HEK293 (cell line): ENCODE results near the gene CDC42EP1.

Experiments used
- EGR2 ChIP-seq: fragments of 450-650 bp; formaldehyde crosslinking; IDR thresholded peaks from 2 replicates; pipeline ENCODE4 v1.5.1; 2016; ENCODE audit warnings: low read depth, missing biosample characterization, missing genetic modification characterization
- GLIS1 ChIP-seq: fragments of 450-650 bp; formaldehyde crosslinking; IDR thresholded peaks from 2 replicates; pipeline ENCODE4 v1.5.1; 2016; ENCODE audit warnings: missing biosample characterization, missing genetic modification characterization
- OSR2 ChIP-seq: fragments of 450-650 bp; formaldehyde crosslinking; IDR thresholded peaks from 2 replicates; pipeline ENCODE4 v1.5.1; 2016; ENCODE audit warnings: missing biosample characterization, missing genetic modification characterization
- WT1 ChIP-seq: fragments of 450-650 bp; formaldehyde crosslinking; IDR thresholded peaks from 2 replicates; pipeline ENCODE4 v1.5.1; 2016; ENCODE audit warnings: missing biosample characterization, missing genetic modification characterization
- ZEB2 ChIP-seq: fragments of 450-650 bp; formaldehyde crosslinking; IDR thresholded peaks from 2 replicates; pipeline ENCODE4 v1.5.1; 2016; ENCODE audit warnings: missing biosample characterization, missing genetic modification characterization
- ZNF112 ChIP-seq: fragments of 450-650 bp; formaldehyde crosslinking; IDR thresholded peaks from 2 replicates; pipeline ENCODE4 v1.5.0; 2017; ENCODE audit warnings: missing biosample characterization, missing genetic modification characterization
- ZNF214 ChIP-seq: fragments of 450-650 bp; formaldehyde crosslinking; IDR thresholded peaks from 2 replicates; pipeline ENCODE4 v1.5.1; 2017; ENCODE audit warnings: missing biosample characterization, mild to moderate bottlenecking, missing genetic modification characterization, borderline replicate concordance
- ZNF404 ChIP-seq: fragments of 450-650 bp; formaldehyde crosslinking; IDR thresholded peaks from 2 replicates; pipeline ENCODE4 v1.5.1; 2017; ENCODE audit warnings: missing biosample characterization, missing genetic modification characterization
- ZNF426 ChIP-seq: fragments of 450-650 bp; formaldehyde crosslinking; IDR thresholded peaks from 2 replicates; pipeline ENCODE4 v1.5.1; 2017; ENCODE audit warnings: missing biosample characterization, missing genetic modification characterization, mild to moderate bottlenecking, inconsistent platforms, moderate library complexity
- ZNF571 ChIP-seq: fragments of 450-650 bp; formaldehyde crosslinking; IDR thresholded peaks from 2 replicates; pipeline ENCODE4 v1.5.0; 2017; ENCODE audit warnings: missing biosample characterization, missing genetic modification characterization
- ZNF610 ChIP-seq: fragments of 450-650 bp; formaldehyde crosslinking; IDR thresholded peaks from 2 replicates; pipeline ENCODE4 v1.5.1; 2016; ENCODE audit warnings: missing biosample characterization, missing genetic modification characterization, borderline replicate concordance
- ZNF626 ChIP-seq: fragments of 450-650 bp; sonication (Bioruptor Pico); formaldehyde crosslinking; IDR thresholded peaks from 2 replicates; pipeline ENCODE4 v1.5.1; 2018; ENCODE audit warnings: missing biosample characterization, missing genetic modification characterization, inconsistent platforms
- ZNF658 ChIP-seq: fragments of 450-650 bp; formaldehyde crosslinking; IDR thresholded peaks from 2 replicates; pipeline ENCODE4; 2016; ENCODE audit warnings: missing biosample characterization, missing genetic modification characterization
- ZNF660 ChIP-seq: fragments of 450-650 bp; IDR thresholded peaks from 2 replicates; pipeline ENCODE4 v1.5.1; 2018; ENCODE audit warnings: missing biosample characterization, mild to moderate bottlenecking, missing genetic modification characterization
- ZNF670 ChIP-seq: fragments of 450-650 bp; formaldehyde crosslinking; IDR thresholded peaks from 2 replicates; pipeline ENCODE4 v1.5.1; 2016; ENCODE audit warnings: missing biosample characterization, missing genetic modification characterization, low read depth
- ZXDB ChIP-seq: fragments of 450-650 bp; formaldehyde crosslinking; IDR thresholded peaks from 2 replicates; pipeline ENCODE4 v1.5.1; 2016; ENCODE audit warnings: missing biosample characterization, missing genetic modification characterization
- TF ChIP-seq, protein P1 (sequence below): fragments of 450-650 bp; formaldehyde crosslinking; IDR thresholded peaks from 2 replicates; pipeline ENCODE4 v1.5.1; 2016; ENCODE audit warnings: missing biosample characterization, missing genetic modification characterization
- TF ChIP-seq, protein P2 (sequence below): fragments of 450-650 bp; formaldehyde crosslinking; IDR thresholded peaks from 2 replicates; pipeline ENCODE4 v1.5.1; 2016; ENCODE audit warnings: missing biosample characterization, missing genetic modification characterization
- TF ChIP-seq, protein P3 (sequence below): fragments of 450-650 bp; formaldehyde crosslinking; IDR thresholded peaks from 2 replicates; pipeline ENCODE4 v1.5.1; 2016; ENCODE audit warnings: missing biosample characterization, missing genetic modification characterization
- TF ChIP-seq, protein P4 (sequence below): fragments of 450-650 bp; formaldehyde crosslinking; IDR thresholded peaks from 2 replicates; pipeline ENCODE4 v1.5.1; 2016; ENCODE audit warnings: missing biosample characterization, missing genetic modification characterization
- TF ChIP-seq, protein P5 (sequence below): fragments of 450-650 bp; formaldehyde crosslinking; IDR thresholded peaks from 2 replicates; pipeline ENCODE4 v1.5.1; 2017; ENCODE audit warnings: missing biosample characterization, missing genetic modification characterization
- TF ChIP-seq, protein P6 (sequence below): fragments of 450-650 bp; formaldehyde crosslinking; IDR thresholded peaks from 2 replicates; pipeline ENCODE4 v1.5.1; 2016; ENCODE audit warnings: missing biosample characterization, missing genetic modification characterization
- TF ChIP-seq, protein P7 (sequence below): fragments of 450-650 bp; IDR thresholded peaks from 2 replicates; pipeline ENCODE4 v1.5.1; 2018; ENCODE audit warnings: missing biosample characterization, missing genetic modification characterization
- TF ChIP-seq, protein P8 (sequence below): fragments of 450-650 bp; formaldehyde crosslinking; IDR thresholded peaks from 2 replicates; pipeline ENCODE4 v1.5.1; 2016; ENCODE audit warnings: missing biosample characterization, missing genetic modification characterization

CDC42EP1 gene

DNA sequence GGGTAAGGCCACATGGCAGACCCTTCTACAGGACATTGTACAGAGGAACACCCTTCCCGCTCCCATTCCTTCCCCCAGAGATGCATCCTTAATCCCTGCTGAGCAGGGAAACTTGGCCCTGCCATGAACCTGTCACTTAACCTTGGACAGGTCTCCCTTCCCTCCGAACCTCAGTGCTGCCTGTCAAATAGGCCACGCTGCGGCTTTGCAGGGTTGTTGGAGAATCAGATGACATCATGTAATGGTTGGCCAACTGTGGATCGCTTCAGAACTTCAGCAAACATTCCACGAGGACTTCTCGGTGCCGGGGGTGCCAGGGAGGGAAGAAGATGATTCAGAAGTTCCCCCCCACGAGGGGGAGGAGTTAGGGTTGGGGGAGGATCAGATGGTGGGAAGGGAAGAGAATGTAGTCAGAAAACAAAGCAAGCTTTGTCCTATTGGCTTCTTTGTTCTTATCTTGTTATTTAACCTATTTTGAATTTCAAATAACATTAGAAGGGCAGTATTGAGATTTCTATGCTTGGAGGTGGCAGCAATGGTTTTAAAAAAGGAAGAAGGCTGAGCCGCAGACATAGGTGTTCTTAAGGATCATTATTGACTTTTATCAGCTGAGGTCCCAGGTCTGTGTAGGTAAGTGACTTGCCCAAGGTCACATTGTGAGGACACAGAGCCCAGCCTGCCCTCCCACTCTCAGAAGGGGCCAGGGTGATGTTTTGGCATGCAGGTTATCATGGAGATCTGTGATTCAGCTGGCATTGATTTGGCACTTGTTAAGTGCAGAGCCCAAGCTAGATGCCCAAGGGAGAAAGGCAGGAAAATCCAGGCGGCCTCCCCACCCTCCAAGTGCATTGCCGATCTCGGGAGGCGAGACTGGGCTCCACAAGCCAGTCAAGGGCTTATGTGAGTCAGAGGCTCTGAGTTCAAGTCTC, 3.1 kb downstream of the CDC42EP1 start (continued):
- TF ChIP-seq ZNF112 (tag by site-specific recombination): no peak
- TF ChIP-seq OSR2: no peak
- TF ChIP-seq ZNF658 (tag by site-specific recombination): no peak
- TF ChIP-seq, protein P1, sequence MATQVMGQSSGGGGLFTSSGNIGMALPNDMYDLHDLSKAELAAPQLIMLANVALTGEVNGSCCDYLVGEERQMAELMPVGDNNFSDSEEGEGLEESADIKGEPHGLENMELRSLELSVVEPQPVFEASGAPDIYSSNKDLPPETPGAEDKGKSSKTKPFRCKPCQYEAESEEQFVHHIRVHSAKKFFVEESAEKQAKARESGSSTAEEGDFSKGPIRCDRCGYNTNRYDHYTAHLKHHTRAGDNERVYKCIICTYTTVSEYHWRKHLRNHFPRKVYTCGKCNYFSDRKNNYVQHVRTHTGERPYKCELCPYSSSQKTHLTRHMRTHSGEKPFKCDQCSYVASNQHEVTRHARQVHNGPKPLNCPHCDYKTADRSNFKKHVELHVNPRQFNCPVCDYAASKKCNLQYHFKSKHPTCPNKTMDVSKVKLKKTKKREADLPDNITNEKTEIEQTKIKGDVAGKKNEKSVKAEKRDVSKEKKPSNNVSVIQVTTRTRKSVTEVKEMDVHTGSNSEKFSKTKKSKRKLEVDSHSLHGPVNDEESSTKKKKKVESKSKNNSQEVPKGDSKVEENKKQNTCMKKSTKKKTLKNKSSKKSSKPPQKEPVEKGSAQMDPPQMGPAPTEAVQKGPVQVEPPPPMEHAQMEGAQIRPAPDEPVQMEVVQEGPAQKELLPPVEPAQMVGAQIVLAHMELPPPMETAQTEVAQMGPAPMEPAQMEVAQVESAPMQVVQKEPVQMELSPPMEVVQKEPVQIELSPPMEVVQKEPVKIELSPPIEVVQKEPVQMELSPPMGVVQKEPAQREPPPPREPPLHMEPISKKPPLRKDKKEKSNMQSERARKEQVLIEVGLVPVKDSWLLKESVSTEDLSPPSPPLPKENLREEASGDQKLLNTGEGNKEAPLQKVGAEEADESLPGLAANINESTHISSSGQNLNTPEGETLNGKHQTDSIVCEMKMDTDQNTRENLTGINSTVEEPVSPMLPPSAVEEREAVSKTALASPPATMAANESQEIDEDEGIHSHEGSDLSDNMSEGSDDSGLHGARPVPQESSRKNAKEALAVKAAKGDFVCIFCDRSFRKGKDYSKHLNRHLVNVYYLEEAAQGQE (tag by site-specific recombination): peak; percentile 86
- TF ChIP-seq, protein P2, sequence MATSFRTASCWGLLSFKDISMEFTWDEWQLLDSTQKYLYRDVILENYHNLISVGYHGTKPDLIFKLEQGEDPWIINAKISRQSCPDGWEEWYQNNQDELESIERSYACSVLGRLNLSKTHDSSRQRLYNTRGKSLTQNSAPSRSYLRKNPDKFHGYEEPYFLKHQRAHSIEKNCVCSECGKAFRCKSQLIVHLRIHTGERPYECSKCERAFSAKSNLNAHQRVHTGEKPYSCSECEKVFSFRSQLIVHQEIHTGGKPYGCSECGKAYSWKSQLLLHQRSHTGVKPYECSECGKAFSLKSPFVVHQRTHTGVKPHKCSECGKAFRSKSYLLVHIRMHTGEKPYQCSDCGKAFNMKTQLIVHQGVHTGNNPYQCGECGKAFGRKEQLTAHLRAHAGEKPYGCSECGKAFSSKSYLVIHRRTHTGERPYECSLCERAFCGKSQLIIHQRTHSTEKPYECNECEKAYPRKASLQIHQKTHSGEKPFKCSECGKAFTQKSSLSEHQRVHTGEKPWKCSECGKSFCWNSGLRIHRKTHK (tag by site-specific recombination): no peak
- TF ChIP-seq, protein P3, sequence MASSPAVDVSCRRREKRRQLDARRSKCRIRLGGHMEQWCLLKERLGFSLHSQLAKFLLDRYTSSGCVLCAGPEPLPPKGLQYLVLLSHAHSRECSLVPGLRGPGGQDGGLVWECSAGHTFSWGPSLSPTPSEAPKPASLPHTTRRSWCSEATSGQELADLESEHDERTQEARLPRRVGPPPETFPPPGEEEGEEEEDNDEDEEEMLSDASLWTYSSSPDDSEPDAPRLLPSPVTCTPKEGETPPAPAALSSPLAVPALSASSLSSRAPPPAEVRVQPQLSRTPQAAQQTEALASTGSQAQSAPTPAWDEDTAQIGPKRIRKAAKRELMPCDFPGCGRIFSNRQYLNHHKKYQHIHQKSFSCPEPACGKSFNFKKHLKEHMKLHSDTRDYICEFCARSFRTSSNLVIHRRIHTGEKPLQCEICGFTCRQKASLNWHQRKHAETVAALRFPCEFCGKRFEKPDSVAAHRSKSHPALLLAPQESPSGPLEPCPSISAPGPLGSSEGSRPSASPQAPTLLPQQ (tag by site-specific recombination): peak; percentile 58; the same call in 1 of the 2 replicates
- TF ChIP-seq WT1: no peak
- TF ChIP-seq ZNF670 (tag by site-specific recombination): no peak
- peak; percentile 54; the same call in 1 of the 2 replicates for TF ChIP-seq ZXDB (tag by site-specific recombination)
- TF ChIP-seq, protein P4, sequence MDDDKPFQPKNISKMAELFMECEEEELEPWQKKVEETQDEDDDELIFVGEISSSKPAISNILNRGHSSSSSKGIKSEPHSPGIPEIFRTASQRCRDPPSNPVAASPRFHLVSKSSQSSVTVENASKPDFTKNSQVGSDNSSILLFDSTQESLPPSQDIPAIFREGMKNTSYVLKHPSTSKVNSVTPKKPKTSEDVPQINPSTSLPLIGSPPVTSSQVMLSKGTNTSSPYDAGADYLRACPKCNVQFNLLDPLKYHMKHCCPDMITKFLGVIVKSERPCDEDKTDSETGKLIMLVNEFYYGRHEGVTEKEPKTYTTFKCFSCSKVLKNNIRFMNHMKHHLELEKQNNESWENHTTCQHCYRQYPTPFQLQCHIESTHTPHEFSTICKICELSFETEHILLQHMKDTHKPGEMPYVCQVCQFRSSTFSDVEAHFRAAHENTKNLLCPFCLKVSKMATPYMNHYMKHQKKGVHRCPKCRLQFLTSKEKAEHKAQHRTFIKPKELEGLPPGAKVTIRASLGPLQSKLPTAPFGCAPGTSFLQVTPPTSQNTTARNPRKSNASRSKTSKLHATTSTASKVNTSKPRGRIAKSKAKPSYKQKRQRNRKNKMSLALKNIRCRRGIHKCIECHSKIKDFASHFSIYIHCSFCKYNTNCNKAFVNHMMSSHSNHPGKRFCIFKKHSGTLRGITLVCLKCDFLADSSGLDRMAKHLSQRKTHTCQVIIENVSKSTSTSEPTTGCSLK (tag by site-specific recombination): no peak
- no peak for TF ChIP-seq ZNF571 (tag by site-specific recombination)
- no peak for TF ChIP-seq ZNF610 (tag by site-specific recombination)
- TF ChIP-seq ZNF426 (tag by site-specific recombination): no peak
- TF ChIP-seq, protein P5, sequence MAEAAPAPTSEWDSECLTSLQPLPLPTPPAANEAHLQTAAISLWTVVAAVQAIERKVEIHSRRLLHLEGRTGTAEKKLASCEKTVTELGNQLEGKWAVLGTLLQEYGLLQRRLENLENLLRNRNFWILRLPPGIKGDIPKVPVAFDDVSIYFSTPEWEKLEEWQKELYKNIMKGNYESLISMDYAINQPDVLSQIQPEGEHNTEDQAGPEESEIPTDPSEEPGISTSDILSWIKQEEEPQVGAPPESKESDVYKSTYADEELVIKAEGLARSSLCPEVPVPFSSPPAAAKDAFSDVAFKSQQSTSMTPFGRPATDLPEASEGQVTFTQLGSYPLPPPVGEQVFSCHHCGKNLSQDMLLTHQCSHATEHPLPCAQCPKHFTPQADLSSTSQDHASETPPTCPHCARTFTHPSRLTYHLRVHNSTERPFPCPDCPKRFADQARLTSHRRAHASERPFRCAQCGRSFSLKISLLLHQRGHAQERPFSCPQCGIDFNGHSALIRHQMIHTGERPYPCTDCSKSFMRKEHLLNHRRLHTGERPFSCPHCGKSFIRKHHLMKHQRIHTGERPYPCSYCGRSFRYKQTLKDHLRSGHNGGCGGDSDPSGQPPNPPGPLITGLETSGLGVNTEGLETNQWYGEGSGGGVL: peak; percentile 98
- TF ChIP-seq, protein P6, sequence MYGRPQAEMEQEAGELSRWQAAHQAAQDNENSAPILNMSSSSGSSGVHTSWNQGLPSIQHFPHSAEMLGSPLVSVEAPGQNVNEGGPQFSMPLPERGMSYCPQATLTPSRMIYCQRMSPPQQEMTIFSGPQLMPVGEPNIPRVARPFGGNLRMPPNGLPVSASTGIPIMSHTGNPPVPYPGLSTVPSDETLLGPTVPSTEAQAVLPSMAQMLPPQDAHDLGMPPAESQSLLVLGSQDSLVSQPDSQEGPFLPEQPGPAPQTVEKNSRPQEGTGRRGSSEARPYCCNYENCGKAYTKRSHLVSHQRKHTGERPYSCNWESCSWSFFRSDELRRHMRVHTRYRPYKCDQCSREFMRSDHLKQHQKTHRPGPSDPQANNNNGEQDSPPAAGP (tag by site-specific recombination): peak; percentile 84; the same call in 1 of the 2 replicates
- TF ChIP-seq, protein P7, sequence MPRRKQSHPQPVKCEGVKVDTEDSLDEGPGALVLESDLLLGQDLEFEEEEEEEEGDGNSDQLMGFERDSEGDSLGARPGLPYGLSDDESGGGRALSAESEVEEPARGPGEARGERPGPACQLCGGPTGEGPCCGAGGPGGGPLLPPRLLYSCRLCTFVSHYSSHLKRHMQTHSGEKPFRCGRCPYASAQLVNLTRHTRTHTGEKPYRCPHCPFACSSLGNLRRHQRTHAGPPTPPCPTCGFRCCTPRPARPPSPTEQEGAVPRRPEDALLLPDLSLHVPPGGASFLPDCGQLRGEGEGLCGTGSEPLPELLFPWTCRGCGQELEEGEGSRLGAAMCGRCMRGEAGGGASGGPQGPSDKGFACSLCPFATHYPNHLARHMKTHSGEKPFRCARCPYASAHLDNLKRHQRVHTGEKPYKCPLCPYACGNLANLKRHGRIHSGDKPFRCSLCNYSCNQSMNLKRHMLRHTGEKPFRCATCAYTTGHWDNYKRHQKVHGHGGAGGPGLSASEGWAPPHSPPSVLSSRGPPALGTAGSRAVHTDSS (tag by site-specific recombination): no peak
- TF ChIP-seq GLIS1 (tag by site-specific recombination): peak; percentile 98
- TF ChIP-seq, protein P8, sequence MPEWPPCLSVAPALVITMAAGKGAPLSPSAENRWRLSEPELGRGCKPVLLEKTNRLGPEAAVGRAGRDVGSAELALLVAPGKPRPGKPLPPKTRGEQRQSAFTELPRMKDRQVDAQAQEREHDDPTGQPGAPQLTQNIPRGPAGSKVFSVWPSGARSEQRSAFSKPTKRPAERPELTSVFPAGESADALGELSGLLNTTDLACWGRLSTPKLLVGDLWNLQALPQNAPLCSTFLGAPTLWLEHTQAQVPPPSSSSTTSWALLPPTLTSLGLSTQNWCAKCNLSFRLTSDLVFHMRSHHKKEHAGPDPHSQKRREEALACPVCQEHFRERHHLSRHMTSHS (tag by site-specific recombination): no peak
- TF ChIP-seq EGR2 (tag by site-specific recombination): peak; percentile 58; the same call in 1 of the 2 replicates
- no peak for TF ChIP-seq ZNF626 (tag by site-specific recombination)
- no peak for TF ChIP-seq ZNF404 (tag by site-specific recombination)
- no peak for TF ChIP-seq ZNF214 (tag by site-specific recombination)
- TF ChIP-seq ZEB2 (tag by site-specific recombination): peak; percentile 94
- 0 out of 2 replicates have a peak, but pooled peaks have one; percentile 35 for TF ChIP-seq ZNF660
